Measurements from ENCODE around the gene SLC10A1.
A peak's percentile ranks its signal among the peaks of the same experiment; 100 is the strongest.
"Not testable (repeated sequence)": the region's sequence is repeated elsewhere in the genome, so short reads cannot be mapped to it uniquely, and the experiment has no call there.

SLC10A1 gene

GRCh38 chr14:69769623-69770022 is 27.4 kb downstream of the SLC10A1 start:
- DNase-seq (ENCODE audit: low read depth): no peak

GRCh38 chr14:69768873-69769272 is 28.2 kb downstream of the SLC10A1 start:
- no peak for DNase-seq (ENCODE audit: low read depth)

- peak; percentile 50 for DNase-seq (ENCODE audit: low read depth)
These were observed 29.6 kb downstream of the SLC10A1 start for GRCh38 chr14:69767369-69767999.

- DNase-seq (ENCODE audit: low read depth): peak; percentile 91
These were observed 30.1 kb downstream of the SLC10A1 start, which contains the start of gene SRSF5 for GRCh38 chr14:69766984-69767368. Gene SRSF5 (plus strand): TSS chr14:69767142. CDS start chr14:69768157, 1,015 bp downstream.

- DNase-seq (ENCODE audit: low read depth): no peak
These were observed 33.1 kb downstream of the SLC10A1 start for GRCh38 chr14:69763761-69764510.

- DNase-seq (ENCODE audit: low read depth): no peak
These were observed 36.2 kb downstream of the SLC10A1 start for GRCh38 chr14:69760810-69761209.

- no peak for DNase-seq (ENCODE audit: low read depth)
These were observed 40.7 kb downstream of the SLC10A1 start for GRCh38 chr14:69756298-69756697.

GRCh38 chr14:69755784-69756183 is 41.3 kb downstream of the SLC10A1 start:
- DNase-seq (ENCODE audit: low read depth): no peak

- no peak for DNase-seq (ENCODE audit: low read depth)
These were observed 41.7 kb downstream of the SLC10A1 start for GRCh38 chr14:69755296-69755695.

- DNase-seq (ENCODE audit: low read depth): no peak
These were observed 42.6 kb downstream of the SLC10A1 start for GRCh38 chr14:69754487-69754886.

GRCh38 chr14:69753860-69754259 is 43.2 kb downstream of the SLC10A1 start:
- DNase-seq (ENCODE audit: low read depth): no peak

- DNase-seq (ENCODE audit: low read depth): no peak
These were observed 44.3 kb downstream of the SLC10A1 start for GRCh38 chr14:69752773-69753172.

GRCh38 chr14:69750495-69750894 is 46.5 kb downstream of the SLC10A1 start:
- DNase-seq (ENCODE audit: low read depth): no peak

- DNase-seq (ENCODE audit: low read depth): no peak
These were observed 47.1 kb downstream of the SLC10A1 start for GRCh38 chr14:69749956-69750355.

GRCh38 chr14:69741055-69741454 is 56.0 kb downstream of the SLC10A1 start:
- DNase-seq (ENCODE audit: low read depth): no peak

- not testable (repeated sequence) for DNase-seq (ENCODE audit: low read depth)
These were observed 60.6 kb downstream of the SLC10A1 start for GRCh38 chr14:69736405-69736804.

GRCh38 chr14:69731919-69732598 is 65.0 kb downstream of the SLC10A1 start:
- not testable (repeated sequence) for DNase-seq (ENCODE audit: low read depth)

- no peak for DNase-seq (ENCODE audit: low read depth)
These were observed 69.2 kb downstream of the SLC10A1 start for GRCh38 chr14:69727860-69728259.

- DNase-seq (ENCODE audit: low read depth): no peak
These were observed 70.1 kb downstream of the SLC10A1 start for GRCh38 chr14:69726761-69727511.
